OCI-LY7 (cell line): Measurements from ENCODE around the gene ME1.

Experiments
- EZH2phosphoT487 ChIP-seq: fragments of 200-600 bp; sonication (generic); IDR thresholded peaks from 2 replicates; pipeline ENCODE4 v1.6.1; 2018; ENCODE audit warnings: low read depth, borderline replicate concordance, mild to moderate bottlenecking, mixed run types, antibody characterized with exemption, low read length, moderate library complexity, mixed read lengths
- TF ChIP-seq, protein P1 (sequence below): fragments of 200-600 bp; sonication (generic); conservative IDR thresholded peaks from 2 replicates; pipeline ENCODE4 v1.5.1; 2014; ENCODE audit warnings: mild to moderate bottlenecking, antibody characterized with exemption, low read length, moderate library complexity, mixed read lengths

DNA sequence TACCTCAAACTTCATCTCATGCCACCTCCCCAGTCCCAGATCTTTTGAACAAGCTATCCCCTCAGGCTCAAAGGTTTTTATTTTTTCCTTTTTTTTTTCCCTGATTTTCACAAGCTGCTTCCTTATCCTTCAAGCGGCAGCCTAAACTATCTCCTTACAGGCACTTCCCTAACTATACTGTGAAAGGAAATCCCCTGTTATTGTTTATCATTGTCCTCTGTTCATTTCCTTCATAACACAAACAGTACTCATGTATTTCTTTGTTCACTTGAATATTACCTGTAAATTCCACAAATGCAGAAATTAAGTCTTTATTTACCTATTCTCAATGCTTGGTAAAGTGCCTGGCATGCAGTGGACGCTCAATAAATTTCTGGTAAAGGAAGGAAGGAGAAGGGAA lies 48.9 kb downstream of the ME1 start:
- TF ChIP-seq, protein P1, sequence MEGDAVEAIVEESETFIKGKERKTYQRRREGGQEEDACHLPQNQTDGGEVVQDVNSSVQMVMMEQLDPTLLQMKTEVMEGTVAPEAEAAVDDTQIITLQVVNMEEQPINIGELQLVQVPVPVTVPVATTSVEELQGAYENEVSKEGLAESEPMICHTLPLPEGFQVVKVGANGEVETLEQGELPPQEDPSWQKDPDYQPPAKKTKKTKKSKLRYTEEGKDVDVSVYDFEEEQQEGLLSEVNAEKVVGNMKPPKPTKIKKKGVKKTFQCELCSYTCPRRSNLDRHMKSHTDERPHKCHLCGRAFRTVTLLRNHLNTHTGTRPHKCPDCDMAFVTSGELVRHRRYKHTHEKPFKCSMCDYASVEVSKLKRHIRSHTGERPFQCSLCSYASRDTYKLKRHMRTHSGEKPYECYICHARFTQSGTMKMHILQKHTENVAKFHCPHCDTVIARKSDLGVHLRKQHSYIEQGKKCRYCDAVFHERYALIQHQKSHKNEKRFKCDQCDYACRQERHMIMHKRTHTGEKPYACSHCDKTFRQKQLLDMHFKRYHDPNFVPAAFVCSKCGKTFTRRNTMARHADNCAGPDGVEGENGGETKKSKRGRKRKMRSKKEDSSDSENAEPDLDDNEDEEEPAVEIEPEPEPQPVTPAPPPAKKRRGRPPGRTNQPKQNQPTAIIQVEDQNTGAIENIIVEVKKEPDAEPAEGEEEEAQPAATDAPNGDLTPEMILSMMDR = no peak
- no peak for TF ChIP-seq EZH2phosphoT487
